Mesendoderm (in vitro differentiated cells): ENCODE measurements around the gene ASAH2B.
"Not testable (repeated sequence)": the region's sequence is repeated elsewhere in the genome, so short reads cannot be mapped to it uniquely, and the experiment has no call there.

ENCODE experiments used
- DNase-seq: peaks from one replicate; pipeline ENCODE4 v3.0.0; 2013
- H2AK5ac ChIP-seq: 2 replicates; pipeline ENCODE4 v1.6.1; 2013; ENCODE audit warnings: low read length, inconsistent platforms
- H2BK120ac ChIP-seq: 2 replicates; pipeline ENCODE4 v1.6.1; 2013; ENCODE audit warnings: low read depth, mild to moderate bottlenecking, low read length, moderate library complexity, mixed read lengths
- H2BK15ac ChIP-seq: replicated peaks from 2 replicates; pipeline ENCODE4 v1.6.1; 2013; ENCODE audit warnings: low read depth, mild to moderate bottlenecking, moderate library complexity
- H2BK5ac ChIP-seq: 2 replicates; pipeline ENCODE4 v1.6.1; 2013; ENCODE audit warnings: low read length, inconsistent platforms
- H3K18ac ChIP-seq: 2 replicates; pipeline ENCODE4 v1.6.1; 2013; ENCODE audit warnings: mild to moderate bottlenecking, low read length, mixed read lengths
- H3K23ac ChIP-seq: one replicate; pipeline ENCODE4 v1.6.1; 2013; ENCODE audit warnings: low read length
- H3K27ac ChIP-seq: 2 replicates; pipeline ENCODE4 v1.5.1; 2013; ENCODE audit warnings: low read depth, mild to moderate bottlenecking, inconsistent platforms, low read length, moderate library complexity
- H3K27me3 ChIP-seq: 2 replicates; pipeline ENCODE4 v1.6.1; 2013; ENCODE audit warnings: low read length, control low read depth, mild to moderate bottlenecking, inconsistent platforms; ENCODE audit not compliant: insufficient read depth, poor library complexity
- H3K36me3 ChIP-seq: 2 replicates; pipeline ENCODE4 v1.6.1; 2013; ENCODE audit warnings: low read length, inconsistent platforms; ENCODE audit not compliant: control insufficient read depth, insufficient read depth
- H3K4ac ChIP-seq: one replicate; pipeline ENCODE4 v1.6.1; 2013; ENCODE audit warnings: low read depth, mild to moderate bottlenecking, low read length, moderate library complexity
- H3K4me1 ChIP-seq: 2 replicates; pipeline ENCODE4 v1.6.1; 2013; ENCODE audit warnings: low read depth, low read length, inconsistent platforms; ENCODE audit not compliant: control insufficient read depth
- H3K4me2 ChIP-seq: 2 replicates; pipeline ENCODE4 v1.6.1; 2013; ENCODE audit warnings: low read length
- H3K4me3 ChIP-seq: 2 replicates; pipeline ENCODE4 v1.5.1; 2013; ENCODE audit warnings: mild to moderate bottlenecking, low read length
- H3K56ac ChIP-seq: one replicate; pipeline ENCODE4 v1.6.1; 2013; ENCODE audit warnings: low read length
- H3K79me1 ChIP-seq: 2 replicates; pipeline ENCODE4 v1.6.1; 2013; ENCODE audit warnings: low read length, inconsistent platforms
- H3K79me2 ChIP-seq: 2 replicates; pipeline ENCODE4 v1.6.1; 2013; ENCODE audit warnings: mild to moderate bottlenecking, low read length; ENCODE audit not compliant: control insufficient read depth, insufficient read depth
- H3K9ac ChIP-seq: 2 replicates; pipeline ENCODE4 v1.6.1; 2013; ENCODE audit warnings: low read length, inconsistent platforms
- H4K5ac ChIP-seq: one replicate; pipeline ENCODE4 v1.6.1; 2013; ENCODE audit warnings: low read length
- H4K8ac ChIP-seq: one replicate; pipeline ENCODE4 v1.6.1; 2013; ENCODE audit warnings: low read depth, mild to moderate bottlenecking, control low read depth, low read length, moderate library complexity
- WGBS: extraction: QIAGEN DNeasy Blood & Tissue Kit; methylation state at CpG from one replicate; pipeline ENCODE4 v1.1.7; 2013; ENCODE audit warnings: low lambda C conversion rate, missing lambda C conversion rate; ENCODE audit not compliant: insufficient coverage; ENCODE audit errors: extremely low coverage; 5-methylcytosine and 5-hydroxymethylcytosine counted together

ASAH2B gene

DNA sequence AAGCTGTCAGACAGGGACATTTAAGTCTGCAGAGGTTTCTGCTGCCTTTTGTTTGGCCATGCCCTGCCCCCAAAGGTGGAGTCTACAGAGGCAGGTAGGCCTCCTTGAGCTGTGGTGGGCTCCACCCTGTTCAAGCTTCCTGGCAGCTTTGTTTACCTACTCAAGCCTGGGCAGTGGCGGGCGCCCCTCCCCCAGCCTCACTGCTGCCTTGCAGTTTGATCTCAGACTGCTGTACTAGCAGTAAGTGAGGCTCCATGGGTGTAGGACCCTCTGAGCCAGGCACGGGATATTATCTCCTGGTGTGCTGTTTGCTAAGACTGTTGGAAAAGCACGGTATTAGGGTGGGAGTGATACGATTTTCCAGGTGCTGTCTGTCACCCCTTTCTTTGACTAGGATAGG lies 48.2 kb downstream of the ASAH2B start:
- H3K79me2 ChIP-seq, H3K4me1 ChIP-seq, H3K27ac ChIP-seq, H2BK120ac ChIP-seq, H3K4ac ChIP-seq, H3K4me3 ChIP-seq, H3K27me3 ChIP-seq, H3K4me2 ChIP-seq, H3K79me1 ChIP-seq, H3K9ac ChIP-seq, H2BK15ac ChIP-seq, H4K8ac ChIP-seq, H3K36me3 ChIP-seq, H3K23ac ChIP-seq, H4K5ac ChIP-seq, H2BK5ac ChIP-seq, H2AK5ac ChIP-seq, H3K18ac ChIP-seq: not testable (repeated sequence)
- peak overlapping the region; percentile 17 for H3K56ac ChIP-seq
- peak; percentile 21 for DNase-seq
- no CpG with 5 or more reads among the region's 5 CpGs for WGBS

DNA sequence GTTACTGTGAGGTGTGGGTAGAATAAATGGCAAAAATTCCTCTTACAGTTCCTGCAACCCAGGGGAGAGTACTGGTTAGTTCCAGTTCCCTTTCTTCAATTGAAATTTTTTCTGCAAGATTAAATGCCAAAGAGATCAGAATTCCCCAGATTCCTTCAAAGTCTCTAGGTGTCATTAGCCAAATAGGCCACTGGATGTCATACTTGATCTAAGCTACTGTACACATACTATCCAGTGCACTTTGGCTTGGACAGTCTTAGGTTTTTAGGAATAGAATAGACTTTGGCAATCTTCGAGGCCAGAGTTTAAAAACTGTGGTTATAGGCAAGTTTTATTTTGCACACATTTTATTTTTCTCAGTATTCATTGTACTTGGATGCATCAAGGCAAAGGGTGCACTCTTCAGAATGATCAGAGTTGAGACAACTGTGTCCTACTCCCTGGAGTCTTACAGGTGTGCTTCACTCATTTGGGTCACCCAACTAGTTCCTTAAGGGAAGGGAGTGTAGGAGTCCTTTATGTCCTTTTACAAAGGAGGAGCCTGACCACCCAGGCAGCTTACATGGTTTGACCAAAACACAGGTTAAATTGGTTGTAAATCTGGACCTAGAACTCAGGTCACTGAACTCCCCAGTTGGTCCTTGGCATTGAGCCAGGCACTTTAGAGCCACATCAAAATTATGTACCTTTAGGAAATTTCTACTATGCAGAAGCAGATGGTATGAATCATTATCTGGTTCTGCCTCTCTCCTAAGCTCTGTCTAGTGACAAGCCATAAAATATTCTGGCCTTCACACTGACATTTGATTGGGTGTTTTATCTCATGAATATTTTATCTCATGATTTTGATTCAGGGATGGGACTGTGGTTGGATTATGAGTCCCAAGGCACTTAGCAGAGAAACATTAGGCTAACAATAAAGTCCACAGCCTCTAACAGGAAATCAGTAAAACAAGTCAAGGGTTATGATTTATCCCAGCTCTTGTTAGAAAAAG lies 49.5 kb downstream of the ASAH2B start:
- WGBS = no CpG with 5 or more reads among the region's 1 CpG
- H3K4ac ChIP-seq = no peak overlapping the region
- peak; percentile 65 for DNase-seq
- no peak overlapping the region for H2BK120ac ChIP-seq
- H3K9ac ChIP-seq = no peak overlapping the region
- no peak overlapping the region for H2AK5ac ChIP-seq
- no peaks in the 10 kb centered on the region for H3K4me1 ChIP-seq
- no peak overlapping the region for H3K23ac ChIP-seq
- no peaks in the 10 kb centered on the region for H3K36me3 ChIP-seq
- H3K4me3 ChIP-seq = no peak overlapping the region
- no peak overlapping the region for H3K18ac ChIP-seq
- no peak overlapping the region for H4K5ac ChIP-seq
- no peak overlapping the region for H3K56ac ChIP-seq
- H3K27me3 ChIP-seq = no peaks in the 10 kb centered on the region
- H3K79me1 ChIP-seq = no peaks in the 10 kb centered on the region
- no peaks in the 10 kb centered on the region for H3K79me2 ChIP-seq
- no peak overlapping the region for H2BK15ac ChIP-seq
- H4K8ac ChIP-seq = no peak overlapping the region
- no peak overlapping the region for H2BK5ac ChIP-seq
- no peak overlapping the region for H3K27ac ChIP-seq
- no peak overlapping the region for H3K4me2 ChIP-seq

DNA sequence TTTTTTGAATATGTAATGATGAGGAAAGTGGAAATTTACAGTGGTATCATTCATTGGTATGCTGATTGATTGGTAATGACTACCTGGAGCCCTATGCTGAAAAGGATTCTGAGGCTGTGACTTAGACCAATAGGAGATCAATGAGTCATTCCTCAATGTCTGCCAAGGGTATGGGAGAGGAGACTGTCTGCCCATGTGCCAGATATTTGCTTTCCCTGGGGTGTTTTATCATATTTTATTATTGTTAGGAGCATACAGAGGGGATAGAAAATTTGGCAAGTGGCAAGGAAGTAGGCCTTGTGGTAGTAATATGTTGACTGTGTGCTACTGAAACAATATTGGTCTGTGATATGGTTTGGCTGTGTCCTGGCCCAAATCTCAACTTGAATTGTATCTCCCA lies 54.8 kb downstream of the ASAH2B start:
- no peak overlapping the region for H3K4ac ChIP-seq
- DNase-seq = no peak
- no peak overlapping the region for H2AK5ac ChIP-seq
- H3K9ac ChIP-seq = no peak overlapping the region
- H2BK15ac ChIP-seq = no peak overlapping the region
- H2BK120ac ChIP-seq = no peak overlapping the region
- no peaks in the 10 kb centered on the region for H3K79me1 ChIP-seq
- H3K56ac ChIP-seq = no peak overlapping the region
- H3K36me3 ChIP-seq = no peaks in the 10 kb centered on the region
- no peak overlapping the region for H3K27ac ChIP-seq
- no peak overlapping the region for H2BK5ac ChIP-seq
- no peak overlapping the region for H3K4me3 ChIP-seq
- H4K8ac ChIP-seq = no peak overlapping the region
- no peaks in the 10 kb centered on the region for H3K4me1 ChIP-seq
- H3K23ac ChIP-seq = no peak overlapping the region
- H4K5ac ChIP-seq = no peak overlapping the region
- no peak overlapping the region for H3K18ac ChIP-seq
- no peaks in the 10 kb centered on the region for H3K27me3 ChIP-seq
- H3K4me2 ChIP-seq = no peak overlapping the region
- H3K79me2 ChIP-seq = no peaks in the 10 kb centered on the region

DNA sequence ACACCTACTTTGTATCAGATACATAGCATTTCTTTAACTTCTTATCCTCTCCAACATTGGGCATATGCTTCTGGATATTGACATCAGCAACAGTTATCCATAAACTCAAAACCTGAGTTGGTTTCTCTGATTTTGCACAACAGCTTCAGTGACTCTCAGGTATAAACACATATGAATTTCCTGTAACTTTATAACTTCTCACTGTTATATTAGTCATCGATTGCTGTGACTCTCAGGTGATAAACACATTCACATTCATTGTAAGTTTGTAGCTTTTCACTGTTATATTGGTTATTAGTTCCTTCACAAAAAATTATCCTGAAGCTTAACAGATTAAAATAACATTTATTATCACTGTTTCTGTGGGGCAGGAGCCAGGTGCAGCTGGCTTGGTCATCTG lies 57.0 kb downstream of the ASAH2B start:
- H3K4me1 ChIP-seq = no peaks in the 10 kb centered on the region
- H2BK15ac ChIP-seq = no peak overlapping the region
- H3K23ac ChIP-seq = no peak overlapping the region
- no peak overlapping the region for H3K9ac ChIP-seq
- no peak for DNase-seq
- H3K27me3 ChIP-seq = no peaks in the 10 kb centered on the region
- H2BK120ac ChIP-seq = no peak overlapping the region
- H2AK5ac ChIP-seq = no peak overlapping the region
- H3K56ac ChIP-seq = no peak overlapping the region
- H3K79me2 ChIP-seq = no peaks in the 10 kb centered on the region
- no peaks in the 10 kb centered on the region for H3K79me1 ChIP-seq
- H2BK5ac ChIP-seq = no peak overlapping the region
- H3K18ac ChIP-seq = no peak overlapping the region
- H4K8ac ChIP-seq = no peak overlapping the region
- no peak overlapping the region for H3K4me3 ChIP-seq
- H3K4ac ChIP-seq = no peak overlapping the region
- H3K4me2 ChIP-seq = no peak overlapping the region
- no peaks in the 10 kb centered on the region for H3K36me3 ChIP-seq
- no peak overlapping the region for H3K27ac ChIP-seq
- H4K5ac ChIP-seq = no peak overlapping the region
- no CpG with 5 or more reads among the region's 1 CpG for WGBS

DNA sequence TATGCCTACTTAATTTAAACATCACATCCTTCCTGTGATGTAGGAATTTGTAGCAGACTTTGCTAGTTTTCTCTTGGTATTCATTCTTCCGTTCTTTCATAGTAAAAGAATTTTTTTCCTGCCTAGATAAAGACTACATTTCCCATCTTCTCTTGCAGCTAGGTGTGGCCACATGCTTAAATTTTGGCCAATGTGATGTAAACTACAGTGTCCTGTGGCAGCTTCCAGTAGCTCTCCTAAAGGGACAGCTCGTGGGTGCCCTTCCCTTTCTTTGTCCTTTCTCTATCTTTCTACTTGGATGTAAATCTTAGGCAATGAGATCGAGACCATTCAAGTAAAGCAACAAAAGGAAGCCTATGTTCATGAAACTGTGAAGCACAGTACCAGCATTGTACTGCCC lies 58.6 kb downstream of the ASAH2B start:
- no peaks in the 10 kb centered on the region for H3K79me2 ChIP-seq
- H2BK15ac ChIP-seq = no peak overlapping the region
- H2BK5ac ChIP-seq = no peak overlapping the region
- H3K18ac ChIP-seq = no peak overlapping the region
- H2BK120ac ChIP-seq = no peak overlapping the region
- no peaks in the 10 kb centered on the region for H3K27me3 ChIP-seq
- no peak overlapping the region for H3K4ac ChIP-seq
- no peak overlapping the region for H2AK5ac ChIP-seq
- H3K23ac ChIP-seq = no peak overlapping the region
- H3K36me3 ChIP-seq = no peaks in the 10 kb centered on the region
- H4K5ac ChIP-seq = no peak overlapping the region
- H4K8ac ChIP-seq = no peak overlapping the region
- no peak for DNase-seq
- H3K56ac ChIP-seq = no peak overlapping the region
- no peak overlapping the region for H3K9ac ChIP-seq
- H3K4me2 ChIP-seq = no peak overlapping the region
- no CpG with 5 or more reads among the region's 3 CpGs for WGBS
- H3K79me1 ChIP-seq = no peaks in the 10 kb centered on the region
- no peak overlapping the region for H3K27ac ChIP-seq
- H3K4me3 ChIP-seq = no peak overlapping the region
- no peaks in the 10 kb centered on the region for H3K4me1 ChIP-seq

DNA sequence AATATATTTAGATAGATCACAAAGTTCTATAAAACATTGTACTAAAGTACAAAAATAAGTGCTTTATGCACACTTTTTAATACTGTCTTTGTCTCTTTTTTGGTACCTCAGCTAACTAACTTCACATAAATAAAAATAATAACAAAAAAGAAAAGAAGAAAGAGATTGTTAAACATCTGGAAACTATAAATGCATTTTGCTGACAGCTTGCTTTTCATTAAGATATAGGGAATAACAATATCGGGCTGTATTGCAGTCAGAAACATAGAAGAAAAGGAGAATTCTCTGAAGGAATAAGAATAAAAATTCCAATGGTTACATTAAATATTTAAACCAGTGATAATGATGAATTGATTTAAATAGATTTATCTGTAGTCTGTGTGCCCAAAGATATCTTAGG lies 59.9 kb downstream of the ASAH2B start:
- H4K8ac ChIP-seq = no peak overlapping the region
- H3K4me2 ChIP-seq = no peak overlapping the region
- H2BK120ac ChIP-seq = no peak overlapping the region
- H3K79me1 ChIP-seq = no peaks in the 10 kb centered on the region
- H2AK5ac ChIP-seq = no peak overlapping the region
- no CpG with 5 or more reads among the region's 1 CpG for WGBS
- H3K9ac ChIP-seq = no peak overlapping the region
- H3K56ac ChIP-seq = no peak overlapping the region
- no peak overlapping the region for H2BK5ac ChIP-seq
- H3K4me1 ChIP-seq = no peaks in the 10 kb centered on the region
- no peak overlapping the region for H3K18ac ChIP-seq
- H2BK15ac ChIP-seq = no peak overlapping the region
- no peak overlapping the region for H4K5ac ChIP-seq
- H3K4me3 ChIP-seq = no peak overlapping the region
- no peak overlapping the region for H3K4ac ChIP-seq
- no peak for DNase-seq
- H3K36me3 ChIP-seq = no peaks in the 10 kb centered on the region
- H3K27ac ChIP-seq = no peak overlapping the region
- H3K79me2 ChIP-seq = no peaks in the 10 kb centered on the region
- H3K23ac ChIP-seq = no peak overlapping the region
- H3K27me3 ChIP-seq = no peaks in the 10 kb centered on the region
